H9 (cell line): ENCODE data around the gene RASGRP3. TPM values are rescaled to one million over a fixed set of nuclear protein-coding genes. Genes with fewer than 3 reads are reported as not detected.

ENCODE experiments used
- DNase-seq: peaks from one replicate; pipeline ENCODE4 v3.0.0-alpha.2; 2017
- H2AFZ ChIP-seq: one replicate; pipeline ENCODE4 v1.6.1; 2013; ENCODE audit warnings: mild to moderate bottlenecking, low read length, control low read depth, moderate library complexity
- H2AK5ac ChIP-seq: 2 replicates; pipeline ENCODE4 v1.6.1; 2013; ENCODE audit warnings: low read length, control low read depth, mixed read lengths; ENCODE audit not compliant: insufficient read length
- H2BK120ac ChIP-seq: one replicate; pipeline ENCODE4 v1.6.1; 2013; ENCODE audit warnings: low read depth, mild to moderate bottlenecking, low read length, control low read depth, inconsistent platforms; ENCODE audit not compliant: poor library complexity, severe bottlenecking
- H2BK12ac ChIP-seq: 2 replicates; pipeline ENCODE4 v1.6.1; 2013; ENCODE audit warnings: low read length, control low read depth, mixed read lengths, low read depth; ENCODE audit not compliant: insufficient read length
- H2BK15ac ChIP-seq: 2 replicates; pipeline ENCODE4 v1.6.1; 2013; ENCODE audit warnings: low read depth, low read length, control low read depth
- H2BK20ac ChIP-seq: one replicate; pipeline ENCODE4 v1.6.1; 2013; ENCODE audit warnings: low read depth, mild to moderate bottlenecking, low read length, control low read depth, inconsistent platforms; ENCODE audit not compliant: poor library complexity, severe bottlenecking
- H2BK5ac ChIP-seq: 2 replicates; pipeline ENCODE4 v1.6.1; 2013; ENCODE audit warnings: low read length, control low read depth, mixed read lengths; ENCODE audit not compliant: insufficient read length
- H3K14ac ChIP-seq: 2 replicates; pipeline ENCODE4 v1.6.1; 2013; ENCODE audit warnings: low read length, control low read depth; ENCODE audit not compliant: insufficient read depth
- H3K18ac ChIP-seq: 2 replicates; pipeline ENCODE4 v1.6.1; 2013; ENCODE audit warnings: low read depth, mild to moderate bottlenecking, mixed read lengths, low read length, control low read depth; ENCODE audit not compliant: insufficient read length
- H3K23ac ChIP-seq: 2 replicates; pipeline ENCODE4 v1.6.1; 2013; ENCODE audit warnings: low read length, control low read depth, mixed read lengths, low read depth; ENCODE audit not compliant: insufficient read length
- H3K23me2 ChIP-seq: 2 replicates; pipeline ENCODE4 v1.6.1; 2013; ENCODE audit warnings: low read depth, mild to moderate bottlenecking, mixed read lengths, low read length, control low read depth; ENCODE audit not compliant: insufficient read length, poor library complexity, severe bottlenecking
- H3K27ac ChIP-seq: 2 replicates; pipeline ENCODE4 v1.5.1; 2013; ENCODE audit warnings: low read length, control low read depth, mixed read lengths, low read depth; ENCODE audit not compliant: insufficient read length
- H3K27me3 ChIP-seq: 2 replicates; pipeline ENCODE4 v1.6.1; 2013; ENCODE audit warnings: low read length, control low read depth, inconsistent platforms; ENCODE audit not compliant: insufficient read depth
- H3K4ac ChIP-seq: 2 replicates; pipeline ENCODE4 v1.6.1; 2013; ENCODE audit warnings: low read depth, mild to moderate bottlenecking, control low read depth, inconsistent platforms, low read length, moderate library complexity
- H3K4me1 ChIP-seq: 2 replicates; pipeline ENCODE4 v1.6.1; 2013; ENCODE audit warnings: low read length, control low read depth, inconsistent platforms; ENCODE audit not compliant: insufficient read depth
- H3K4me2 ChIP-seq: 2 replicates; pipeline ENCODE4 v1.6.1; 2013; ENCODE audit warnings: low read length, control low read depth, mixed read lengths; ENCODE audit not compliant: insufficient read length, insufficient read depth
- H3K56ac ChIP-seq: 2 replicates; pipeline ENCODE4 v1.6.1; 2013; ENCODE audit warnings: low read depth, mild to moderate bottlenecking, mixed read lengths, low read length, control low read depth; ENCODE audit not compliant: insufficient read length
- H3K79me1 ChIP-seq: 2 replicates; pipeline ENCODE4 v1.6.1; 2013; ENCODE audit warnings: low read depth, mild to moderate bottlenecking, moderate library complexity, low read length, control low read depth, inconsistent platforms; ENCODE audit not compliant: insufficient read depth, poor library complexity, severe bottlenecking
- H3K79me2 ChIP-seq: 2 replicates; pipeline ENCODE4 v1.6.1; 2013; ENCODE audit warnings: low read length, control low read depth, inconsistent platforms; ENCODE audit not compliant: insufficient read depth
- H3K9ac ChIP-seq: 2 replicates; pipeline ENCODE4 v1.6.1; 2013; ENCODE audit warnings: low read length, control low read depth, mixed read lengths; ENCODE audit not compliant: insufficient read length; ENCODE audit errors: extremely low read depth
- H3K9me3 ChIP-seq: one replicate; pipeline ENCODE4 v1.6.1; 2013; ENCODE audit warnings: low read depth, low read length, inconsistent platforms; ENCODE audit not compliant: control insufficient read depth
- H3T11ph ChIP-seq: one replicate; pipeline ENCODE4 v1.6.1; 2013; ENCODE audit warnings: mild to moderate bottlenecking, low read length, control low read depth, inconsistent platforms
- H4K20me1 ChIP-seq: one replicate; pipeline ENCODE4 v1.6.1; 2013; ENCODE audit not compliant: control insufficient read depth, insufficient read length, insufficient read depth
- H4K5ac ChIP-seq: 2 replicates; pipeline ENCODE4 v1.6.1; 2013; ENCODE audit warnings: low read depth, mild to moderate bottlenecking, mixed read lengths, low read length, control low read depth; ENCODE audit not compliant: insufficient read length
- H4K8ac ChIP-seq: replicated peaks from 2 replicates; pipeline ENCODE4 v1.6.1; 2013; ENCODE audit warnings: low read length, control low read depth, mixed read lengths, low read depth; ENCODE audit not compliant: insufficient read length
- H4K91ac ChIP-seq: 2 replicates; pipeline ENCODE4 v1.6.1; 2013; ENCODE audit warnings: low read depth, mild to moderate bottlenecking, moderate library complexity, mixed read lengths, low read length, control low read depth; ENCODE audit not compliant: insufficient read length
- H3K27ac Mint-ChIP-seq, 3 experiments: 2 replicates in 2 of 3; 3 replicates in 1 of 3; pipeline ENCODE4 v1.8.0; 2020 to 2021; ENCODE audit warnings: mixed read lengths in 3 of 3, mild to moderate bottlenecking in 1 of 3, moderate library complexity in 1 of 3
- H3K27me3 Mint-ChIP-seq: 2 replicates; pipeline ENCODE4 v1.8.0; 2021; ENCODE audit warnings: low read depth, mild to moderate bottlenecking, moderate library complexity, mixed read lengths
- H3K36me3 Mint-ChIP-seq, 3 experiments: 2 replicates in 2 of 3; 3 replicates in 1 of 3; pipeline ENCODE4 v1.8.0; 2020 to 2021; ENCODE audit warnings: low read depth in 3 of 3, mixed read lengths in 3 of 3; ENCODE audit not compliant: insufficient read depth in 1 of 3
- H3K4me1 Mint-ChIP-seq, 2 experiments: 2 replicates each; pipeline ENCODE4 v1.8.0; 2020; ENCODE audit warnings: mixed read lengths in 2 of 2
- H3K4me3 Mint-ChIP-seq, 2 experiments: 2 replicates in 1 of 2; 3 replicates in 1 of 2; pipeline ENCODE4 v1.8.0; 2020 to 2021; ENCODE audit warnings: mild to moderate bottlenecking in 2 of 2, mixed read lengths in 2 of 2, moderate library complexity in 1 of 2
- H3K9me3 Mint-ChIP-seq, 2 experiments: 2 replicates in 1 of 2; 3 replicates in 1 of 2; pipeline ENCODE4 v1.8.0; 2020; ENCODE audit warnings: mild to moderate bottlenecking in 2 of 2, mixed read lengths in 2 of 2, moderate library complexity in 1 of 2
- CTCF ChIP-seq: fragments of 200-600 bp; sonication (generic); conservative IDR thresholded peaks from 3 replicates; pipeline ENCODE4 v1.8.0; 2021; ENCODE audit warnings: antibody characterized with exemption, mild to moderate bottlenecking
- WGBS: extraction: QIAGEN DNeasy Blood & Tissue Kit; methylation state at CpG from one replicate; pipeline ENCODE4 v1.1.7; 2013; ENCODE audit warnings: missing lambda C conversion rate, low lambda C conversion rate, mixed read lengths; ENCODE audit not compliant: insufficient read length; ENCODE audit errors: extremely low coverage; 5-methylcytosine and 5-hydroxymethylcytosine counted together
- total RNA-seq: library from RNA; stranded (reverse); gene quantifications from 2 replicates; pipeline ENCODE4 v1.2.1, GENCODE V29; 2021

Gene RASGRP3
- total RNA-seq, 1 experiment from 2014 or later, result not detected

- H3K4ac ChIP-seq, result no peak overlapping the region
- no peak for TF ChIP-seq CTCF
- H3K14ac ChIP-seq, result no peak overlapping the region
- no peak overlapping the region for H3K18ac ChIP-seq
- no peak overlapping the region for H2BK5ac ChIP-seq
- no peak overlapping the region for H2AFZ ChIP-seq
- H2AK5ac ChIP-seq, result no peak overlapping the region
- no peaks in the 10 kb centered on the region for H3K79me2 ChIP-seq
- H3K27me3 ChIP-seq, result no peaks in the 10 kb centered on the region
- H4K20me1 ChIP-seq, result no peaks in the 10 kb centered on the region
- H3K27ac ChIP-seq, result no peak overlapping the region
- H4K8ac ChIP-seq, result no peak overlapping the region
- no CpG with 5 or more reads among the region's 2 CpGs for WGBS
- no peaks in the 10 kb centered on the region for H3K9me3 ChIP-seq
- H2BK15ac ChIP-seq, result no peak overlapping the region
- no peak overlapping the region for H3T11ph ChIP-seq
- no peak for DNase-seq
- H3K56ac ChIP-seq, result no peak overlapping the region
- no peak overlapping the region for H4K5ac ChIP-seq
- H4K91ac ChIP-seq, result no peak overlapping the region
- H3K23me2 ChIP-seq, result no peaks in the 10 kb centered on the region
- no peaks in the 10 kb centered on the region for H3K27me3 Mint-ChIP-seq
- no peak overlapping the region for H3K23ac ChIP-seq
- no peak overlapping the region for H2BK12ac ChIP-seq
- H3K27ac Mint-ChIP-seq, result no peak overlapping the region
- peaks cover 3 to 8% of the 10 kb centered on the region in 2 experiments; a peak in 3 of 5 replicates for H3K9me3 Mint-ChIP-seq
- H3K4me1 Mint-ChIP-seq, result peaks cover 3% of the 10 kb centered on the region in 2 experiments; a peak in 1 of 4 replicates
- H2BK20ac ChIP-seq, result no peak overlapping the region
- peaks cover 0 to 9% (median 0%) of the 10 kb centered on the region in 3 experiments; a peak in 3 of 7 replicates for H3K36me3 Mint-ChIP-seq
- H3K4me1 ChIP-seq, result no peaks in the 10 kb centered on the region
- no peaks in the 10 kb centered on the region for H3K79me1 ChIP-seq
- no peak overlapping the region for H3K9ac ChIP-seq
- no peak overlapping the region for H2BK120ac ChIP-seq
- H3K4me3 Mint-ChIP-seq, result no peak overlapping the region
- no peak overlapping the region for H3K4me2 ChIP-seq
Observed at GRCh38 chr2:33432871-33433270, 43.6 kb upstream of the RASGRP3 start.
